NCI-H128 (cell line): Measurements from ENCODE around the gene SCMH1.

ENCODE experiments used
- DNase-seq: peaks from one replicate; lab custom pipeline; 2025; ENCODE audit not compliant: unreplicated experiment; lab: John Stamatoyannopoulos, UW

The SCMH1 gene

DNA sequence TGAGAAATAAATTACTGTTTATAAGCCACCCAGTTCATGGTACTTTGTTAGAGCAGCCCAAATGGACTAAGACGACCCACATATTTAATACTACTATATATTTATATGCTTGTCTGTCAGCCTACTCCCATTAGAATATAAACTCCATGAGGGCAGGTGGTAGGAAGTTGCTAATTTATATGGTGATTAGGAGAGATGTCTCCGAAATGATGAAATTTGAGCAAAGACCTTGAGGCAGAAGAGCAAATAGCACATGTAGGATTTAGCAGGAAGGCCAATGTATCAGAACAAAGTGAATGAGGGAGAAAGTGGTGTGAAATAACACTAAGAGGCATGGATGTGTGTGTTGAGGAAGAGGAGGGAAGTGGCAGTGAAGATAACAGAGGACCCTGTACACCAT lies 210.0 kb downstream of the SCMH1 start:
- no peak for DNase-seq

DNA sequence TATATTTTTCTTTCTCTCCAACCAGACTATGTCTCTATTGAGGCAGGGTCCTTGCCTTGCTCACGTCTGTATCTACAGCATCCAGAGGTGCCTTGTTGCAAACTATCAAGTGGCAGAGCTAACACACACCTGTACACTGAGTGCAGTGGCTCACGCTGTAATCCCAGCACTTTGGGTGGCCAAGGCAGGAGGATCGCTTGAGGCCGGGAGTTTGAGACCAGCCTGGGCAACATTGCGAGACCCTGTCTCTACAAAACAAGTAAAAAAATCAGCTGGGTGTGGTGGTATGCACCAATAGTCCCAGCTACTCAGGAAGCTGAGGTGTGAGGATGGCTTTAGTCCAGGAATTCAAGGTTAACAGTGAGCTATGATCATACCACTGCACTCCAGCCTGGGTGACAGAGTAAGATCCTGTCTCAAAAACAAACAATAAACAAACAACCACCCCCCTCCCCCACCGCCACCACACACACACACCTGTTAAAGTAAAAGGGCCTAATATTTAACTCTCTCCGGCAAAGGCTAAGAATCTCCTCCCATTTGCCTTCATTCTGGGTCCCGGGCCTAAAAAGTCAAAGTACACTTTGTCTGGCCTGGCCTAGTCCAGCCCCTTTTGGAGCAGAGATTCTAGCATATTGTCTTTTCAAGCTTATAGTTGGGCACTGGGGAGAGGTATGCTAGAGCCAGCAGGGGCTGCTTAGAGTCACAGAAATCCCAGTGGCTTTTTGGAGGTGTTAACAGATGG lies 211.1 kb downstream of the SCMH1 start:
- no peak for DNase-seq

DNA sequence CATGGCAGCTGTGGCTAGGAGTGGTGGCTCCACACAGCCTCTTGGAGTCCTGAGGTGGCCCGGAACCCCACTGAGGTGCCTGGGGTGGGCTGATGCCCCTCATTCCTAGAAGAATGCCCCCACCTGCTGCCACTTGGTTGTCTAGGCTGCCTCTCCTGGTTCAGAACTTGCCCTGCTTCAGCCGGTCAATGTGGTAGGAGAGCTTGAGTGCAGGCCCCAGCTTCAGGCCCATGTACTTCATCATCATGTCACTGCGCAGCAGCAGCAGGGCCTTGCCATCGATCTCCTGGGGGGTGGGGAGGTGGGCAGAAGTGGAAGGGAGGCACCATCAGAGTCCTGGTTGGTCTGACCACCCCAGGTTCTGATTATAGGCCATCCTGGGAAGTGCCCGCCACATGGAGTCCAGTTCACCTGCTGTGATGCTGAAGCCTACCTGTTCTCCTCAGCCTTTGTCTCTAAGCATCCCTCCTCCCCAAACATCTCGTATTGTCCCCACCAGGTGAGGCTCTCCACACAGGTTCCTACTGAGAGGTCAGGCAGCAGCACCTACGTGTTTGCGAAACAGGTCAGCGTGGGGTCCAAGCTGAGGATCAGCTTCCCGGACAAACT lies 214.0 kb downstream of the SCMH1 start:
- DNase-seq = no peak

DNA sequence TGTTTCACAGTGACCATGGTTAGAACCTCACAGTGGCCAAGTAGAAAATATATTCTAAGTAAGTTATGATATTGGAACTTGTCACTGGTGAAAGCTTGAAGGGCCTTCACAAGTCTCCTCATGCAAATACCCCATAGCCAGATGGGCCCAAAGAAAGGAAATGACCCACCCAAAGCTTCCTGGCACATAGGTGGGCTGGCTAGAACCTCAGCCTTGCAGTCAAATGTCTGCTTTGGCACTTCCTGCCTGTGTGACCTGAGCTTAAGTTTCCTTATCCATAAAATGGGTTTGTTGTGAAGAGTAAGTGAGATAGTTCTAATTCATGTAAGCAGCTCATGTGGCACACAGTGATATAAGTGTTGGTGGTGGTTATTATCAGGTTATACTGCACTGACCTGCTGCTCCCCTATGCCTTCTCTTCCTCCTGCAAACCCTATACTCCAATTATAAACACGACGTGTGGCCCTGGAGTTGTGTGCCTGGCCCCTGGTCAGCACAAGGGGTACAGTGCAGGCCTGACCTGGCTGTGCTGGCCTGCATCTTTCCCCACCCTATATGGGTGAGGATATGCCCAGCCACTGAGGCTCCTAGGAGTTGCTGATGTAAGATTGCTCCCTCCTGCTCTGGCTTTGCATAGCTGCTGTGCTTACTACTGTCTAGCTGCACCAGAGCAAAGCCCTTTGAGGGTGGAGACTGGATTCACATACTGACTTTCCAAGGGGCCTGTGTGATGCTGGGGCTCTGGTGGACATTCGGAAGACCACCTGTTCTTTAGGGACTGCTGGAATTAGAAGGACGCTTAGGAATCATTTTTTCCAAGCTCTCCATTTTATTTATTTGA lies 215.9 kb downstream of the SCMH1 start:
- no peak for DNase-seq

DNA sequence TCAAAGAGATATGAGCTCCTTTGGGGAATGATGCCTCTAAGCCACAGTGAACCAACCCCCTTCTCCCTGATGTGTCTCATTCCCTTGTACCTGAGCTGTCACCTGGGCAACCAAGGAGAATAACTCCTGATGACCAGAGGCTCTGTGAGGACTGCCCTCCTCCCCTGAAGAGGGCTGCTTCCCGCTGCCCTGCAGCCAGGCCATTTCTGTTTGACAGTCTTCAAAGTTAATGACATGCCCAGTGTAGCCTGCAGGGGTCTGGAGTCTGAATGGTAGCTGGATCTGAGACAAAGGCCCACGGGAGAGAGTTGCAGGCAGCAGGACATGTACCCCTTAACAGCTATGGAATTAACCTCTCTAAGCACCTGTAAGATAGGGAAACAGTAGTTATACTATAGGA lies 217.2 kb downstream of the SCMH1 start:
- no peak for DNase-seq

DNA sequence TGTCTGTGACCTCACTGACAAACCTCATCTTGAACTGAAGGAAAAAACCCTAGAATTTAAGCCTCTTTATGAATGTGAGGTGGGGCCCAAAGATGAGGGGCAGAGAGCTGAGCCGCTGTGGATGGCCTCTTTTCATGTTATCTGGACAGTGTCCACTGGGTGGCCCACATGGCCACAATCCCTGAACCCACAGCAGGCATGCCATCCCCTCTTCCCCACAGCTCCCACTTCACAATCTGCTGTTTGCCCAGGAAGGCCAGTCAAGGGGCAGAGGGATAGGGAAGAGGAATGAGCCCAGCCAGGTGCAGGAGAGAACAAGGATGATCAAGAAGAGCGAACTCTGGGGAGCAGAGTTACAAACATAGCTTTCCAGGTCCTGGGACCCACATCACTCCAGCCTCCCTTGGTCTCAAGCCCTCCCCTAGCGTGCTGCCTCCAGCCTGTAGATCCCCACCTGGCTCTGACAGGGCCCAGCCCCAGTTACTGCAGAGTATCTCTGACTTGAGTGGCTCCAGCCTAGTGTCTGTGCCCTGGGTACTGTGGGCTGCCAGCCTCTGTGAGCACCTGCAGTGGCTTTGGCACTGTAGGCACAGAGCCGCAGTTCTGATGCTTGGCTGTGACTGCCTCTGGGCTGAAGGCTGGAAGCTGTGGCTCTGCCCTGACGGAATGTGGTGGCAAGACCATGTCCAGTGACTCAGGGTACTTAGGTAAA lies 218.7 kb downstream of the SCMH1 start:
- no peak for DNase-seq

DNA sequence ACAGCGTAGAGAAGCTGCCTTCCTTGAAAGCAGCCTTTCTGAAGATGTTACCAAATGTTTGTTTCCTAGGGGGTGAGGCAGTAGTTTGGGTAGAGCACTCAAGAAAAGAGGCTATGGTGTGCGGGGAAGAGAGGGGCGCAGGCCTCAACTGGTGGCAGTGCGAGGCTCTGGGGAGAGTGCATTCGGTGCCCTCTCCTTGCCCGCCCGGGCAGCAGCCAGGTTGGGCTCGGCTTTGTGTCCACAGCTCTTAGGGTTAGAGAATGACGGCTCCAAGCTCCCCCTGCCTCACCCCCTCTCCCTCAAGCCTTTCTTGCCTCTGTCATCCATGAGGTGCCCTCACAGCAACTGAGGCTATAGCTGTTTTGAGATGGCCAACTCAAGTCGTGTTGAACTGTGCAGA lies 219.7 kb downstream of the SCMH1 start:
- no peak for DNase-seq

DNA sequence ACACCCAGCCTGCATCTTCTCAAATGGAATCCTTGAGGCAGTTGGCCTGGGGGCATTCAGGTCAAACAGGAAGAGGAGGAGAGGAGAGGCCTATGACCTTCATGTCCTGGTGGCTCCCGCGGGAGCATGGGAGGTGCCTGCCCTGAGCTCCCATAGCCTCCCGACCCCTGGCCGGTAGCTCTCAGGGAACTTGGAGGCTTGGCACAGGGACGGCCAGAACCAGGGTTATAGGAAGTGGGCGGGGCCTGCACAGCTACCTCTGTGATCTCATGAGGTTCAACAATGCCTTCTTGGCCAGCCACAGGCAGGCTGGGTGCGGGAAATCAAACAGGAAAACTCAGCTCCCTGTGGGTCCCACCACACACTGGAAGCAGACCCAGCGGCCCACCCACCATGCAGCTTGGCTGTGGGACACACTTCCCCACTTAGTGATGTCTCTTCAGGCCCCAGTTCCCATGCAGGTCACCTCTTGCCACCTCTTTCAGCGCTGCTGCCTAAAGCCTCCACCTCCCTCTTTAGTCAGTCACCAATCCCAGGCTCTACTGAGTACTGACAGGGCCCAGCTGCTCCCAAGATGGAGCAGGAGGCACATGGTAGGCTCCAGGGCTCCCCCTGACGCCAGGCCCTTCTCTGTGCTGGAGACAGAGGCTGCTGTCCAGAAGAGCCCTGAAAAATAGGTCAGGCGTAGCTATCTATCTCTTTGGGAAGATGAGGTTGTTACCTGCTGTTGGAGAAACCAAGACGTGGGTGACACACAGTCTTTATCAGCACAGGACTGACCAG lies 220.4 kb downstream of the SCMH1 start, which contains the start of gene SLFNL1:
Gene SLFNL1, minus strand, starts transcription at position 200 of the 783 bp plus-strand sequence. CDS start 1,065 bp downstream, outside the sequence.
- no peak for DNase-seq

DNA sequence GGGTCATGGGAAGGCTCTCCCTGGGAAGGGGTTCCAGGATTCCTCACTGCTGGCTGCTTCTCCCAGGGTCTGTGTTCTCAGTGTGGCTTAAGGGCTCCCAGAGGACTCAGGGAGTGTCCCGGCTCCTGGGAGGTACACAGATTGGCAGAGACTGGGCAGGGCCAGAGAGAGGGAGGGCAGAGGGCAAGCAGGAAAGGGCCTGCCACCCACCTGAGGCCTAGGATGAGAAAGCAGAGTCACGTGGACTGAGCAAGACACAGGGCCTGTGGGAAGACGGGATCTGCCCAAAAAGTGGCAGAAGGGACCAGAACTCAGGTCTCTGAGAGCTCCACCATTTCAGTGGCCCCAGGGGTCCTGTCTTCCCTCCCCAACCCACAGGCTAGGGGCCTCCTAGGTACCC lies 221.5 kb downstream of the SCMH1 start:
- DNase-seq = no peak

DNA sequence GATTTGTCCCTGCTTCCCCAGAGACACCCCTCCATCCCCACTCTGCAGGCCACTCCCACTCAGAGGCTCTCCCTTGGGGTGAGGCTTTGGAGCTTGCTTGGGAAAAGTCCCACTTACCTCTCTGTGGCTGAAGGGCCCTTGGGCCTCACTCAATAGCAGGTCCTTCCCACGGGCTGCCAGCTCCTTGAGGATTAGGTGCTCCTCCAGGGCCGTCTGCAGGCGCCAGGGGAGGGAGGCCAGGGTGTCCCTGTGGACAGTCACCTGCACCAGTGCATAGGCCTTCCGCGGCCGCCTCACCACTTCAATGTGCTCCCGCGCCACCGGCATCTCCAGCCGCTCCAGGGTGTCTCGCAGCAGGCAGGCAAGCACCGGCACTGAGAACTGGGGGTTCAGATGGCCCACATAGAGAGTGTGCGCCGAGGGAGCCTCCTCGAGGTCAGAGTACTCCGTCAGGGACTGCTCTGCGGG lies 222.0 kb downstream of the SCMH1 start:
- DNase-seq = no peak

DNA sequence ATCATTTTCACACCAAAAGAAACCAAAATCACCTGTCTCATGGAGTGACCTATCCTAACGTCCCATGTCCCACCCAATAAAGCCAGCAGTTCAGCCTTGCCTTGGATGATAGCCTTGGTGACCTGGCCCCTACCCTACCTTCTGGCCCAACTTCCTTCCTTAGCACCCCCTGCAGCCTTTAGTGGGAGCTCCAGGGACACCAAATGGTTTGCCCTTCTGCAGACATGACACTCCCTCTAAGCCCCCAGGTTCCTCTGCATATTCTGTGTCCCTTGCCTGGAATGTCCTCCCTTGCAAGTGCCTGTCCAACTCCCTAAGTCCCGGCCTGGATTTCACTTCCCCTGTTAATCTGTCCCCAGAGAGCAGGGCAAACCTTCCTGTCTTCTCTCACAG lies 222.8 kb downstream of the SCMH1 start:
- DNase-seq = no peak

DNA sequence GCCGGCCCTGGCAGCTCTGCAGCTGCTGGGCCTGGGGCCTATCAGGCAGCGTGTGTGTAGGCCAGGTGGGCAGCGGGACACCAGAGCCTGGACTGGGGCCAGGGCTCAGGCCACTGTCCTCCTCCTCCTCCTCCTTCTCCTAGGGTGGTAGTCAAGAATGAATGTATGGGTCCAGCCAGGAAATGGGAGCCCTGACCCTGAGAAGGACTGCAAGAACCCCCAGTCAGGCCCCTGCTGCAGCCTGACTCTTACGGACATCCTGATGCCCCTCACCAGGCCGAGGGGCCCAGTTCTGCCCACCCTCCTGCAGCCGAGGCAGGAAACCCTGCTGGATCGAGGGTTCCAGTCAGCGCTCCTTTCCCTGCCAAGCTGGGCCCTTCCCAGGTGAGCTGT lies 224.1 kb downstream of the SCMH1 start:
- no peak for DNase-seq

DNA sequence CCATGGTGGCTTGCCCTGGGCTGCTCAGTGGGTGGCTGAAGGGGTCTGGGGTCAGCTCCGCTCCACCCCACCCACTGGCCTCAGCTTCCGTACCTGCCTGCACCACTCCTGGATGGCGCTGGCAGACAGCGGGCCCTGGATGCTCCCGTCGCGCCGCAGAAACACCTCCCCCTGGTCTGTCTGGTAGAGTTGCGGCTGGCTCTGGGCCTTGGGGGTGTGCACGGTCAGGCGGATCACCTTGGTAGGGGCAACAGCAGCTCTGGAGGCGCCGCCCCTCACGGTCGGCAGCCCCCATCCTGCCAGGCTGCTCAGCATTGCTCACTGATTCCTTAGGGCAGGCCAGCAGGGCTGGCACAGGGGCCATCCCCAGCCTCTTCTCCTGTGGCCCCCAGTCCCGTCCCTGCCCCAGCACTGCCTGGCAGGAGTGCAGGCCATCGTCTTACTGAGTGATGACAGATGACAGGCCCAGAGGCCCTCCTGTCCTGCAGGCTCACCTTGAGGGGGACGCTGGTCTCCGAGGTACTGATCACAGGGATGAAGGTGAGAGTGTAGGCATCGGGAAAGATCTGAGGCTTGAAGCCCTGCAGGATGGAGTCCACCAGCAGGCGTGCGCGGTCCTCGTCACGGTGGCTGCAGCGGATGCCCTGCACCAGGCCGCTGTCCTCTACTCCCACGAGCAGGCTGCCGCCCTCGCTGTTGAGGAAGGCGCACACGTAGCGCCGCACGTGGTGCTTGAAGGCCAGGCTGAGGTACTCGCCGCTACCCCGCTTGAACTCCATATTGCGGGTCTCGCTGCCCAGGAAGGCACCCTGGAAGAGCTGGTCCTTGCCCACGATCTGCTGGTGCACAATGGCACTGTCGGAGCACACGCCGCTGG lies 224.7 kb downstream of the SCMH1 start:
- DNase-seq = no peak

DNA sequence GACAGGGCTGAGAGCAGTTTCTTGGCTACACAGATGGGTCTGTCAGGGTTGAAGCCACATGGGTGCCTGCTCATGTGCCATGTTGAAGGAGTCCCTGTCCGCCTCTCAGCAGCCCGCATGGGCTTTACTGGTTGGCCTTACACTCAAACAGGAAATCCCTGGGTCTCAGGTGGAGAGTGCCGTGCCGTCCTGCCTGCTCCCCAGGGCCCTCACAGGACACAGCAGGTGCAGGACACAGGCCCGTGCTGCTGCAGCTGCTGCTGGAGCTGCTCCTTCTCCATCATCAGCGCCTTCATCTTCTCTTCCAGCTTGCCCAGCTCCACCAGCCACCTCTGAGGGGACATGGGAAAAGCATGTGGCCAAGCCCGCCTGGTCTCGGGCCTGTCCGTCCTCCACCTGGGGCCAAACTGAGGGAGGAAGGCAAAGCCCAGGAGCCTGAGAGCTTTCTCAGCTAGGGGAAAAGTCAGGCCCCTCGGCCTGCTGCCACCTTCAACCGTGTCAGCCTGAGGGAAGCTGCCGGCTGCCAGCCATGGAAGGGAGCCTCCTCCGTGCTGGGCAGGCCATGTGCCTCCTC lies 226.1 kb downstream of the SCMH1 start:
- DNase-seq = no peak

DNA sequence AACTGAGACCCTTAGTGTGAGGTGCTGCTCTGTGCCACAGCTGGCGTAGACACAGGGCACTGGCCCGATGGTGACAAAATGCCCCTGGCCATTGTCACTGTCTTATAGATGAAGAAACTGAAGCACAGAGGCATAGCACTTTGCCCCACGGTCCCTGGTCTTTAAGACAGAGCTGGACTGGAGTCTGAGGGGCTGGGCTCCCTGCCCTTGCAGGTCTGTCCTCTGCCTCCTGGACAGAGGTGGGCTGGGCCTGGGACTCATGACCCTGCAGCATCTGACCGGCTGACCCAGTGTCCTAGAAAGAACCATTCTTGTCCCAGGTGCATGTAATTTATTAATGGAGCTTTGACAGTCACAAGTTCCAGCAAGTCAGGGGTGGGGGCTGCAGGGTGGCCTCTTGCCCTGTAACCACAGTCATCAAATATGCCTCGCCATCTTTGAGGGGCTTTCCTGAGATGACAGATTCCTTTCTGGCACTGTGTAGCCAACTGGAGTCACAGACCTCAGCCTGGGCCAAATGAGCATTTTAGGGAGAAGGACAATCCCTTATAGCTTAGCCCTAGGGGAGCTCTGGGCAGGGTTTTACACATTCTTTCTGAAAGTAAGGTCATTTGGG lies 226.7 kb downstream of the SCMH1 start:
- no peak for DNase-seq

DNA sequence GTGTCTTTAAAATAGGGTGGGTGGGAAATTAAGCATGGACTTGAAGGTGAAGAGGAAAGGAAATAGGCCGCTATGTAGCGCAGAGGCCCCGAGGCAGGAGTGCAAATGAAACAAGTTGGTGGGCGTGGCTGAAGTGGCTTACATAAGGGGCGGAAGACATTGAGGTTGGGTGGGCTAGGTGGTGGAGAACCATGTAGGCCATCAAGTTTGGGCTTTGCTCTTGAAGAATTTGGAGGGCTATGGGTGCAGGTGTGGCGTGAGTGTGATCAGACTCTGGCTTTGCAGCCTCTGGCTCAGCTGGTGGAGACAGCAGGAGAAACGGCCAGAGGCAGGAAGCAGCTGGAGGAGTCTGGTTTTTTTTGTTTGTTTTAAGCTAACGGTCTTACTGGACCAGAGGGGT lies 227.2 kb downstream of the SCMH1 start:
- no peak for DNase-seq

DNA sequence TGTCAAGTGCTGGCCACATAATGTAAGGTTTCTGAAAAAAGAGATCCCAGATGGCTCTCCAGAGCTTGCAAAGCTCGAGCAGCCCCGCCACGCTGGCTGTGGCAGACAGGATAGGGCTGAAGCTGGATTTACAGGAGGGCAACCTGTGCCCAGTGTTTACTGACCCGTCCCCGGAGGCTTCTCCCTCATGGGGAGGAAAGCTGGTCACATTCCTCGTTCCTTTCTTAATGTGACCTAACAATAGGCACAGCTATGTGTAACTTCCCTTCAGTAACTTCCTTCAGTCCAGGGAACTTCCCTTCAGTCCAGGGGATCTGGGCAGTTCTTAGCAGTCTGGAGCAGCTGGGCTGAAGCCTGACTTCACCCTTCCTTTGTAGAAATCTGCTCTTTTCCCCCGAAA lies 228.3 kb downstream of the SCMH1 start:
- DNase-seq = no peak

DNA sequence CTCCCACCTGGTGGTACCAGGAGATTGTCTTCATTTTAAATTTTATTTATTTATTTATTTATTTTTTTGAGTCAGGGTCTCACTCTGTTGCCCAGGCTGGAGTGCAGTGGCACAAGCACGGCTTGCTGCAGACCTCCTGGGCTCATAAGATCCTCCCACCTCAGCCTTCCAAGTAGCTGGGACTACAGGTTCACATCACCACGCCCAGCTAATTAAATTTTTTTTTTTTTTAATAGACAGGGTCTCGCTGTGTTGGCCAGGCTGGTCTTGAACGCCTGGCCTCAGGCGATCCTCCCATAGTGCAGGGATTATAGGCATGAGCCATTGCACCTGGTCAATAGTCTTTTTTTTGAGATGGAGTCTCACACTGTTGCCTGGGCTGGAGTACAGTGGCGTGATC lies 229.1 kb downstream of the SCMH1 start:
- DNase-seq = no peak

DNA sequence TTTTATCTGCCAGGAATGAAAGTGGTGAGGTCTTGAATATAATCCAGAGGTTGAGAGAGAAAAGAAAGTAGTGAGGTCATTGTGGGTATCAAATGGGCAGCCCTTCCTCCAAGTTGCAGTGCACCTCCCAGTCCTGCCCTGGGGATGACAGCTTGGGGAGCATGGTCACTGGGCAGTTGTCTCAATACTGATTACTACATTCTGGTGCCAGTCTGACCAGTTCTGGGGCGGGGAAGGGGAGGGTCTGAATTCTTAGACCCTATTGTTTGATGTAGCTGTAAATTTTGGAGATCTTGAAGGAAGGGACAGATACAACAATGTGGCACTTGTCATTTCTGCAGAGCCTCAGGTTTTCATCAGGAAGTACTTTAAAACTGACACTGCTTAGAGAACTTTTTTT lies 231.8 kb downstream of the SCMH1 start:
- no peak for DNase-seq
